ENCODE results near the gene IMMP2L.

IMMP2L gene

DNA sequence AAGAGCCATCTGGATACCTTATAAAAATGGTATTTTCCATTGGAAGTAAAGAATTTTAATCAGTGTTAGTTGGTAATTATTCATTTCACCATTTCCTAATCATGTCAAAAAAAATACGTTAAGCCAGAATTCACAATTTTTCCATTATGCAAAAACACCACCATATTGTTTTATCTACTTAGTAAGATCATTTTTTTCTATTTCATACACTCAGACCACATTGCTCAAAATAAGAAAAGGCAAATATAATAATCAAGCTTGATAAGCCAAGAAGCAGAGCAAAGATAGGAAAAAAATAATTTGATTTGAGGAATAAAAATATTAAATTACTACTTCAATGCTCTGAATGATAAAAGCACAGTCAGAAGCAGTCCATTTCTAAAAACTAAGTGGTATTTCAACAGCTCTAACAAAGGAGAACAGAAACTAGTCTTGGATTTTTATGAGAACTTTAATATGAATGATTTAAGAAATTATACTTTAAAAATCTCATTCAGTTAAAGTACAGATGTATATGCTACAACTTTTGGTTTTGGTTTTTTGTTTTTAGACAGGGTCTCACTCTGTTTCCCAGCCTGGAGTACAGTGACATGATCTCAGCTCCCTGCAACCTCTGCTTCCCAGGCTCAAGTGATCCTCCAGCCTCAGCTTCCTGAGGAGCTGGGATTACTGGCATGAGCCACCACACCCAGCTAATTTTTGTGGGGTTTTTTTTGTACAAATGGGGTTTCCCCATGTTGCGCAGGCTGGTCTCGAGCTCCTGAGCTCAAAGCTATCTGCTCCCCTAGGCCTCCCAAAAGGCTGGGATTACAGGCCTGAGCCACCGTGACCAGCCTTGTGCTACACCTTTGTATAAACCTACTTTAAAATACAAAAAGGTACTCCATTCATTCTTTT is 424.7 kb downstream of the IMMP2L start:
- peak; percentile 62 for DNase-seq

GRCh38 chr7:111132833-111133232 is 429.5 kb downstream of the IMMP2L start:
- DNase-seq = no peak

DNA sequence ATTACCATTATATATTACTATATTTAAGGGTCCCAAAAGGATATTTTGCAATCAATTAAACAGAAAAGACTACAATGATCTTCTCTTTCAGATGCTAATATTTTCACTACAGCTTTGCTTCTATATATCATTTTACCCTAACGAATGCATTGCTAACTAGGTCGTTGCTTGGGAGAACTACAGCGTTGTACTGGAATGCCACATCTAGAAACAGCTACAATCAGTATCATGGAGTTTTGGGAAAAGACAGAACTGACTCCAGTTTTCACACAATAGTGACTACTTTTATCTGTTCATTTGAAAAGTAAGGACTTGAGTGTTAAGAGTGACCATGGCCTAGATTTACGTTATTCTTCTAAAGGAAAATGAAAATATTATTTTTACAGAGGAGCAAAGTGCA is 432.9 kb downstream of the IMMP2L start:
- DNase-seq = no peak

DNA sequence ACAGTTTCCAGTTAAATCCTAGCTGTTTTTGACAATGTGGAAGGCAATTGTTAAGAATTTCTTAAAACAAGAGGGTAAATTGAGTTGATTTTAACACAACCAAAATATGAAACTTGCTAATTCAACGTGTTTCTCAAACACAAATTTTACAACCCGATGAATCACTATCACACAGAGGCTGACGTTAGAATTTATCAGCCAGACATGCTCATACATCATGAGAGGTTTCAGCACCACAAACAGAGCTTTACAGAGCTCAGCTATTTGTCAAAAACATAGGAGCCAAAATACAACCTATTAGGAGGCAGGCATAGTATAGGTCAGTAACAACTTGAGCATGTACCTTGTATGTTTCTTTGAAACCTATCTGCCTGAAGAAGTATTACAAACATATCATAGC is 435.3 kb downstream of the IMMP2L start:
- DNase-seq = no peak

DNA sequence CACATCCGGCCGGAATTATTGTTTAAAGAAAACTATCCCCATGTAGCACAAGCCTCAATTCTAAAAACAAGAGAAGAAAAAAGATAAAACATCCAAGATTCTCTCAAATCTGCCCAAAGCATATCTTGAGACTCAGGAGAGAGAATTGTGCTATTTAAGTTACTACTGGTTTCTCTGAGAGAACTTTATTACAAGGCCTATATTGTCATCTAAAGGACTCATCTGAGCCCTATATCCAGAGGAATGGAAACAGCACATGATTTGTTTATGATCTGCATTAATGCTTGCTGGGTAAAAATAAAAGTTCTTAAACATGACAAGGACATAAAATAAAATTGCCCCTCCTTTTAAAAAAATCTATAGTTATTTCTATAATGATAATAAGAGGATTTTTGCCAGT is 446.3 kb downstream of the IMMP2L start:
- DNase-seq = no peak

DNA sequence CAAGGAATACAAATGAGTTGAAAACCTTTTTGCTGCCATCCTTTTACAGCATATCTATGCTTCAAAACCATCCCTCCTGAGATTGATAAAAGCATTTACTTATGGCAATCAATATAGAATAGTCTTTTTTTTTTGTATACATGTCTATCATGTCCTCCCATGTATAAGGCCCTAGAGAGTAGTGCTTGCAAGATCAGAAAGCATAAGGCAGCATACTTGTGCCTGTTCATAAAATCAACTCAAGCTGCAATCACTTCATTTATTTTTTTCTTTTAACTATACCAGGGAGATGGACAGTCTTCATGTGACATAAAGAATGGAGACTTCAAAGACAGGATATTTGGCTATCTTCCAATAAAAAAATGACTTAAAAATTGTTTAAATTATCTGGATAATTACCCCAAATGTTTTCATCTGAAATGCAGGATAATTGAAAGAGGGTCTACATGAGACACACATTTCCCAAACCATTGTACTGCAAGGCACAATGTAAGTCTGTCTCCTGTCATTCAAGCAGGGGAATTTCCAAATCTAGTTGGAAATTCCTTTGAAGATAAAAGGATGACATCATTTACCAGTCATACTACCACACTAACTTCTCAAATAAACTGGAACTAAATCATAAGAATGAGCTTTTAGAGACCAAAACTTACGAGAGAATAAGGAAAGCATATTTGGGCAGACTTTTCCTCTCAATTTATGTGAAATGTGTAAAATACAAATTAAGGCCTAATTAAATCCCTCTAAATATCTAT is 448.9 kb downstream of the IMMP2L start:
- no peak for DNase-seq

DNA sequence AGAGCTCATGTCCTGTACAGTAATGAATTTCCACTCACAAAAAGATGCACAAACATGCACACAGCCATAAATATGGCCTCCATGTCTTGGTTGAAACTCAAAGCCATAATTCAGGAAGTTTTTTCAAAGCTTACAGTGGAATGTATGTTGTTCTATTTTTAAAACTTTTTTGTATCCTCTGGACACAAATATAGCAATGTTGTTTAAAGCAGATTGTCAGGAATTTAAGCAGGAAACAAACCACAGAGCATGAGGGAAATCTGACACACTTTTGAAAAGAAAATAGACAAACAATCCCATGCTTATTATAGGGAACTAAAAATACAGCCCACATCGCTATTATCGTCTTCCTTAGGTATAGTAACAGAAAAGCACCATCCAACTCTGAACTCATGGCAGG is 449.9 kb downstream of the IMMP2L start:
- DNase-seq = no peak

DNA sequence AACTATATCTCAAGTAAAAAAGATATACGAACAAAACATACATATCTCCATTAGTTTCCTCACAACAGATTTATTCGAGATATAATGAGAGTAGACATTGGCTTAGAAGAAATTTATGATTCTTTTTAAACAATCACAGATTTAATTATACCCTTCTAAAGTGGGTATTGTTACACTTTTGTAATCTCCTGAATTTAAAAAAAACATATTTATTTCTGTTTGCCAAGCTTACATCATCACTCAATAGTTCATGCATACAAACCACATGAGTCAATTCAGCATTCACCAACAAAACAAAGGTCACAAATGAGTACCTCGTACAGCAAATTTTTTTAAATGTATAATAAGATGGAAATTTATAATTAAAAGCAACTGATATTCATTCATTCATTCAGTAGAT is 453.8 kb downstream of the IMMP2L start:
- no peak for DNase-seq

DNA sequence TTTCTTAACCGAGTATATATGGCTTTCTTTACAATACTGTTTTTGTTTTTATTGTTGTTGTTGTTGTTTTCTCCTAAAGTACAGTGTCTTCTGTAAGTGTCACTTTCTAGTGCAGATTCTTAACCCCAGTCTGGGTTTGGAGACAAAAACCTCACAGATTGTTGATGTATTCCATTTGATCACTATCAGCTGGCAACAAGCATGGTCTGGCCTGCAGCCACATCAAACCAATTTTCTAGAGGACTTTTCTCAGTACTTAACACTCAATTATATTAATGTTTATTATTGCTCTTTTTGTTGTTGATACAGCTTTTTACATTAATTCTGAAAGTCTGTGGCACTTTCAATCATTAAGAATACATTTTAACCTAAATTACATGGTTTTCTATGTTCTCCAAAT is 454.3 kb downstream of the IMMP2L start:
- DNase-seq = no peak

GRCh38 chr7:111107579-111107978 is 454.7 kb downstream of the IMMP2L start:
- no peak for DNase-seq

DNA sequence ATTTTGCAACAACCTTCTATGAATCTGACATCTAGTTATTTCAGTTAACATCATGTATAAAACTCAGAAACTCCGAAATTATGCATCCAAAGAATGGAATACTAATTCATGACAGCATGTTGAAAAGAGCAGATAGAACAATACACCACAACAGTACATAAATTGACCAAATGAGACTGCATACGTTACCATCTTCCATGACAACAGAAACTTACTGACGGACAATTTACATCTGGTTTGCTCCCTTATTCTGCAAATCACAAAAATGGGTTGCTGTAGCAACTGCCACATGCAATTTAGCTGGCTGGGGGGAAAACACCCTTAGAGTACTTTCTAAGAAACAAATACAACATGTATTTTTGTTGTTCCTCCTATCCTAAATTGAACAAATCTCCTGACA is 457.0 kb downstream of the IMMP2L start:
- DNase-seq = no peak

DNA sequence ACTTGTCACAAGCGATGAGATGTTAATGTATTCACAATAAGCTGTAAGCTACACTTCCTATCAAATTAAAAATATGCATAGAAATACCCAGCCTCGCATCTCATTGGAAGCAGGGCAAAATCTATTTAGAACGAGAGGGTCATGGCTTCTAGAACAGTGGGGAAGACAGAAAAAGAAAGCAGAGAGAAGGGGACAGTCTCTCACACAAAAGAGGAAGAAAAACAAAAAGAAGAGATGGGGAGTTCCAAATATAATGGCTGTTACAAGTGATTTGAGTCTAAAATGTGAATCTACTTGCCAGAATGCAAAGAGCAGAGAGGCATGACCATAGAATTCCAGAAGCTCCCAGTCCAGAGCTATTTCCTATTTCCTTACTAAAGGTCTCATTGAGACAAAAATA is 457.6 kb downstream of the IMMP2L start:
- no peak for DNase-seq

DNA sequence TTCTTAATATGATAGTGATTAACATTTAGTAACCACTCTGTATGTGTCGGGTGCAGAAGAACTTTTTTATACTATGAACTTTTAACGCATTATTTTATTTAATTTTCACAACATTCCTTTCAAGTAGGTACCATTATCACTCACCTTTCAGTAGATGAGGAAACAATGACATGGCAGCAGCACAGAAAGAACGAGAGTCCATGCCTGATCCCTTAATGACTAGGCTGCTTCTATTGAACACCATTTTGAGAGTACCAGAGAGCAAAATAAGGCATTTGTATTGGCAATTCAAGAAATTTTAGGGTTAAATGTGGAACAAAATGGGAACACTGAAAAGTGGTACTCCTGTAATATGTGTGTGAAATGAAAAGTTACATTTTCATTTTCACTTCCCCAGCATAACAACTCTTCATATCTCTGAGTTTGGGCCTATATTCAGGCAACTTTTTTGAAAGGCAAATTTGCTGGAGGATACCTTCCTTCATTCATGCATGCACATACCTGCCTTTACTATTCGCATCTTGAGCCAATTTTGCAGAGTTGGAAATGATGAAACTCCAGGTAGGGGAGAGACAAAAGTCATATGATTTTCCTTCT is 458.5 kb downstream of the IMMP2L start:
- DNase-seq = no peak

- no peak for DNase-seq
Observed at GRCh38 chr7:111103136-111103535, 459.2 kb downstream of the IMMP2L start.

DNA sequence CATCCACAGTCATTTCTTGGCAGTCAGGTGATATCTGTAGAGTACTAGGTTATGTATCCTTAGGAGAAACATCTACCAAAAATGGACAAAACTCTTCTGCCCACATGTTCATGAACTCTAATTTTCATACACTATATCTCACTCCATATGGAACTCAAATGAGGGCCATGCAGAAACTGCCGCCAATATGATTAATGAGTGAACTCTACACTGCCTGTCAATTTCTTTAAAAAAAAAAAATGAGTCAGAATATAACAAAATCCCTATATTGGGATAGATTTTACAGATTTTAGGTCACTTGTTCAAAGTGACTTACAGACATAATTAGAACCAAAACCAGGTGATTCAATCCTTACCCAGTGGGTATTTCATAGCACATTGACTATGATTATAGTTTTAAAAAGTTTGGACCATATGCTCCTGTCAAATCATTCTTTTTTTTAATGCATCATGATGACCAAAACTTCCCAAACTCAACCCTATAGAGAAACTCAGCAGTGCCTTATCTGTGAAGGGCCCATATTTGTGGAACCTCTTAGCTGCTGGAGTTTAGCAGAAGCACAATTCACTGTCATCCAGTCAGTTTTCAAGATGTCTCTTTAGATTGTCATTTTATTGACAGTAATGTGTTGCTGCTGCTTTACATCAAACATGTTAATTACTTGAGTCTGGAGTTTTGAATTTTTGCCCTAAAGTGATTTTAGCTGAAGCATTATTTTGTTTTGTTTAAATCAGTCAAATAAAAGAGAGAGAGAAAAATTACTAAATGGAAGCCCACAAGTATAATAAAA is 460.2 kb downstream of the IMMP2L start:
- DNase-seq = no peak

DNA sequence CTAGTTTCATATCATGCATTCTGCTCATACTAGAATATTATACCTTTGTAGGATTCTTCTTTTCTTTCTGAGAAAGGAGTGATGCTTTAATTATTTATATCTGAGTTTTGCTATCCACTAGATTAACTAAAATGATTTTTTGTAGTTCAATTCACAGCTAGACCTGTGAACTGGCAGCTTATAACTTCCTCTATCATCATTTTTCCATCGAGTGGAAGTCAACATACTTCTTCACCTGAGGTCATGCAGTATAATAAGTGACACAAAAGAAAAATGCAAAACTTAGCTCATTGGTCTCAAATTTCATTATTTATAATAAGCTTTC is 463.4 kb downstream of the IMMP2L start:
- DNase-seq = no peak

DNA sequence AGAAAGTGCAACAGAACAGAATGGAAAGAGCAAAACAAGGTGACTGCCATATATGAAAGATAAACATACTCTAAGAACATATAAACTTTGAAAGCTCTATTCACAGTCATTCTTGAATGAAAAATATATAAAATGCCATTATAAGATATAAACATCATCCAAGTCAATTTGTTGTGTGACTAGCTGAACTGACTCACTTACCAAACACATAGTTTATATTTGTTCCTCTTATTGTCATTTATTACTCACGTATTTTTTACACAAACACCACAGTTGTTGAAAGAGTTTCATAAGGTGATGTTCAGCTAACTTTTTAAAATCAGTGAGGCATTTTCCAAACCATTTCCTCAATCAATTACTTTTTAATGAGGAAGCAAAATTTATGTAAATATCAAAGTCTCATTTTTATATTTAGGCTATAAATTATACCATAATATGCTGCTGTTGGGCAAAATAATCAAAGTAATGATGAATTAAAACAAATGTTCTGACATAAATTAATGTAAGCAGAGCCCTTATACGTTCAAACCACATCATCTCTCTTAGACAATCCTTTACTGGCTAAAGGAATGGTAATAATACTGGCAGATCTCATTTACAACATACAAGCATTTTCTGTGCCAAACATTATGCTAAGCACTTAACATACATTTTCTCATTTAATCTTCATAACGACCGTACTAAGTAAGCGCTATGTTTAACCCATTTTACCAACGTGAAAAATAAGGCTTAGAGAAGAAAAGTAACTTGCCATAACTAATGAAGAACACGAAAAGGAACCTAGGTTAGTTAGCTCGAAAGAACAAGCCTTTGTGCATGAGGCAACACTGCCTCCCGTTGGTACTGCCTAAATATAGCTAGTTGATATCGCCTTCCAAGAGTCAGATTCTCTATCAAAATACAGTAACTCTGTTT is 464.0 kb downstream of the IMMP2L start:
- DNase-seq = peak; percentile 73

DNA sequence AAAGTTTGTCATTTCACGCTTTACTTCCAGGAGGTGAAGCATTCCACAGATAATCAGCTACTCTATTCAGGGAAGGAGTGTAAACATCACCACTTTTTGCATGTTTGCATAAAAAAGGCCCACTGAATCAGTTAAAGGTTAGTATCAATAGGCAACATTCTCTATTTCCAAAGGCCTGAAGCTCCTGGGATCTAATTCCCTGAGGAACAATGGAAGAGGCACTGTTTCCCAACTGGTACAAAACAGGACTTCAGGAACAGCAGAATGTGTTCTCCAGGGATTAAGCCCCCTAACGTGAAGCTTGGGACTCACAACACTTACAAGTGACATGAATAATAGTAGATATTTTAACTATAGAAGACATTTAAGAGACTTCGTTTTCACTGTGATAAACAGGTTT is 465.3 kb downstream of the IMMP2L start:
- no peak for DNase-seq

GRCh38 chr7:111094419-111094818 is 467.9 kb downstream of the IMMP2L start:
- DNase-seq = no peak

DNA sequence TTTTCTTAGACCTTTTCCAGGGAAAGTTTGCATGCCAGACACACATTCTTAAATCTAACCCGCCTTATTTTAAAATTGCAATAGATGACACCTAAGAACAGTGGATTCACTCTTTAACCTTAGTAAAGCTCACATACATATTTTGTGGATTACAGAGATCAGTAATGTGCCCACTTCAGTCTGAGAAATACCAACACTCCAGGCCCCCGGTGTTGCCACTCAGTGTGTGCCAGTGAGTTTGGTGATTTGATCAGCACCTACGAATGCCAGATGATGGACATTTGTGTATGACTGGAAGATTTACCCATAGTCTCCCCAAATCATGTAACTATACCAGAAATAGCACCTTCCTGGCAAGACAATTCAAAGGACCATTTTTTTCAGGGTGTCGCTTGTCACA is 468.8 kb downstream of the IMMP2L start:
- no peak for DNase-seq

GRCh38 chr7:111092406-111093236 is 469.7 kb downstream of the IMMP2L start:
- DNase-seq = no peak

All from activated CD4-positive, alpha-beta T cell treated with anti-CD3 and anti-CD28 coated beads, Interleukin-2, amount 50 U/mL, for 16 hours (primary cell).